ENCODE measurements around the gene SOX5.

The SOX5 gene

DNA sequence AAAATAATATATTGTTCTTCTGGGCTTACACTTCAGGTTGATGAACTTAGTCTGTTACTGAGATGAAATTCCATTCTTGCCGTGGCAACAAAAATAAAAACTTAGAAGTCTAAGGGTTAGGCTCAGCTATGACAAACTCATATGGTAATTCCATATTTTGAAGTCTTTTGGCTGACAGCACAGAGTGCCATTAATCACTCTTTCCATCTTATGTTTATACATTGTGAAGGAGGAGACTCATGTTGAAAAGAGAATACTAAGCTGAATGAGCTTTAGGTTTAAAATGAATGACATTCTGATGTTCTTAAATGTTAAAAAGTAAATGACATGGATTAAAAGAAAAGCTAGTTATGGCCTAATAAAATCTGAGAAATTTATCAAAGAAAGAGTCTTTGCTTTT lies 291.9 kb downstream of the SOX5 start:
- Histone ChIP-seq H3K9me2 (replicated peaks; ENCODE audit: insufficient read depth, low read length) (no peaks in the 10 kb centered on the region), H3K27me3 (replicated peaks; ENCODE audit: insufficient read depth, low read length) (no peaks in the 10 kb centered on the region), H3K9ac (ENCODE audit: low read length) (no peak overlapping the region), H3K4me1 (ENCODE audit: low read length) (no peaks in the 10 kb centered on the region), H4K20me1 (ENCODE audit: insufficient read depth, low read length) (no peaks in the 10 kb centered on the region), H3K36me3 (replicated peaks; ENCODE audit: insufficient read depth, low read length) (no peaks in the 10 kb centered on the region), H3K27ac (ENCODE audit: low read length) (no peak overlapping the region), H3F3A (ENCODE audit: insufficient read depth, low read length) (no peaks in the 10 kb centered on the region), H2AFZ (ENCODE audit: low read length) (no peak overlapping the region), H3K4me2 (ENCODE audit: low read depth, low read length) (no peak overlapping the region), H3K79me2 (ENCODE audit: low read length) (no peaks in the 10 kb centered on the region), H3K9me3 (replicated peaks; ENCODE audit: insufficient read depth, low read length) (no peaks in the 10 kb centered on the region), H3K4me3 (ENCODE audit: low read length) (no peak overlapping the region)
- no peak for TF ChIP-seq EZH2phosphoT487 (IDR thresholded peaks at IDR 0.05; ENCODE audit: low read length)
- no peak for TF ChIP-seq EZH2 (optimal IDR thresholded peaks at IDR 0.05; ENCODE audit: low read depth, low read length)
- TF ChIP-seq CTCF (IDR thresholded peaks at IDR 0.05; ENCODE audit: low read length) = no peak
- no peak for DNase-seq

DNA sequence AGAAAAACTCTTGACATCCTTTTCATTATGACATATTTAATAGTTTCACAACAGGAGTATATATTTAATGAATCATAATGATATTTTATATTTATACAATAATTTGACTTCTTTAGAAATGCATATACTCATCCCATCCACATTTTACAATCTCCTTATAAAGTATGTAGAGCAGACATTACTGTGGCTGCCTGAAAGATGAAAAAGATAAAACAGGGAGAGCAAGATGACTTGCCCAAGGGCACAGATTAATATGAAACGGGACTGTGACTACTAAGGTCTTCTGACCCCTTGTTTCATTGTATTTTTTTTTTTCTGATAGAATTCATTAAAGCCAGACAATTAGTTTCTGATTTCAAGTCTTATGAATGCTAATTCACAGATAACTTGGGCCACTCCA lies 293.6 kb downstream of the SOX5 start:
- Histone ChIP-seq H3K4me3 (ENCODE audit: low read length) (no peak overlapping the region), H4K20me1 (ENCODE audit: insufficient read depth, low read length) (no peaks in the 10 kb centered on the region), H3K27ac (ENCODE audit: low read length) (no peak overlapping the region), H3K4me1 (ENCODE audit: low read length) (no peaks in the 10 kb centered on the region), H3K9ac (ENCODE audit: low read length) (no peak overlapping the region), H3K79me2 (ENCODE audit: low read length) (no peaks in the 10 kb centered on the region), H3K36me3 (replicated peaks; ENCODE audit: insufficient read depth, low read length) (no peaks in the 10 kb centered on the region), H3K9me2 (replicated peaks; ENCODE audit: insufficient read depth, low read length) (no peaks in the 10 kb centered on the region), H3F3A (ENCODE audit: insufficient read depth, low read length) (no peaks in the 10 kb centered on the region), H3K4me2 (ENCODE audit: low read depth, low read length) (no peak overlapping the region), H3K27me3 (replicated peaks; ENCODE audit: insufficient read depth, low read length) (no peaks in the 10 kb centered on the region), H2AFZ (ENCODE audit: low read length) (no peak overlapping the region), H3K9me3 (replicated peaks; ENCODE audit: insufficient read depth, low read length) (no peaks in the 10 kb centered on the region)
- TF ChIP-seq CTCF (IDR thresholded peaks at IDR 0.05; ENCODE audit: low read length) (no peak), EZH2phosphoT487 (IDR thresholded peaks at IDR 0.05; ENCODE audit: low read length) (no peak), EZH2 (optimal IDR thresholded peaks at IDR 0.05; ENCODE audit: low read depth, low read length) (no peak)
- DNase-seq = no peak

DNA sequence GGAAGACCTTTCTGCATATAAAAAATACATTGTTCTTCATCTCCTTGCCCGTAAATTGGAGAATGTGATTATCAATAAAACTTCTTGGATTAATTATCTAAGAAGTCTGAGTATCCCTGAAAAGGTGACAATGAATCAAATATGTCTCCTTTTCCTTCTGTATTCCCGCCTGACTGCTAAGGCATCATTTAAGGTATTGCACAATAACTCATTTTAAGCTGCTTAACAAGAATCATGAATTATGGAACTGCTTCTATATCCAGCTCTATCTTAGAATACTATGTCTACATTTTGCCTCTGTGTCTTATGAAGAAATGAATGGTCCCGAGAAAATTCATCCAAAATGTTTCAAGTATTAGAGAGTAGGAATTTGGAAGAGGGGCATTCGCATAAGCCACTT lies 294.4 kb downstream of the SOX5 start:
- Histone ChIP-seq H3K27ac (ENCODE audit: low read length) (no peak overlapping the region), H3K9me2 (replicated peaks; ENCODE audit: insufficient read depth, low read length) (no peaks in the 10 kb centered on the region), H3F3A (ENCODE audit: insufficient read depth, low read length) (no peaks in the 10 kb centered on the region), H3K9me3 (replicated peaks; ENCODE audit: insufficient read depth, low read length) (no peaks in the 10 kb centered on the region), H3K4me3 (ENCODE audit: low read length) (no peak overlapping the region), H2AFZ (ENCODE audit: low read length) (no peak overlapping the region), H3K27me3 (replicated peaks; ENCODE audit: insufficient read depth, low read length) (no peaks in the 10 kb centered on the region), H3K4me1 (ENCODE audit: low read length) (no peaks in the 10 kb centered on the region), H3K4me2 (ENCODE audit: low read depth, low read length) (no peak overlapping the region), H3K9ac (ENCODE audit: low read length) (no peak overlapping the region), H4K20me1 (ENCODE audit: insufficient read depth, low read length) (no peaks in the 10 kb centered on the region), H3K36me3 (replicated peaks; ENCODE audit: insufficient read depth, low read length) (no peaks in the 10 kb centered on the region), H3K79me2 (ENCODE audit: low read length) (no peaks in the 10 kb centered on the region)
- no peak for TF ChIP-seq EZH2 (optimal IDR thresholded peaks at IDR 0.05; ENCODE audit: low read depth, low read length)
- no peak for TF ChIP-seq EZH2phosphoT487 (IDR thresholded peaks at IDR 0.05; ENCODE audit: low read length)
- TF ChIP-seq CTCF (IDR thresholded peaks at IDR 0.05; ENCODE audit: low read length) = no peak
- no peak for DNase-seq

Measured in MM.1S (cell line).